ENCODE measurements around the gene SNCA. TPM values are rescaled to one million over a fixed set of nuclear protein-coding genes. Genes with fewer than 3 reads are reported as not detected.

The SNCA gene
- total RNA-seq, 3 donors from 2014 or later (not counting 1 experiment from before 2014, with no cell fraction given) = 0.58 to 2.0 (median 1.2) TPM

DNA sequence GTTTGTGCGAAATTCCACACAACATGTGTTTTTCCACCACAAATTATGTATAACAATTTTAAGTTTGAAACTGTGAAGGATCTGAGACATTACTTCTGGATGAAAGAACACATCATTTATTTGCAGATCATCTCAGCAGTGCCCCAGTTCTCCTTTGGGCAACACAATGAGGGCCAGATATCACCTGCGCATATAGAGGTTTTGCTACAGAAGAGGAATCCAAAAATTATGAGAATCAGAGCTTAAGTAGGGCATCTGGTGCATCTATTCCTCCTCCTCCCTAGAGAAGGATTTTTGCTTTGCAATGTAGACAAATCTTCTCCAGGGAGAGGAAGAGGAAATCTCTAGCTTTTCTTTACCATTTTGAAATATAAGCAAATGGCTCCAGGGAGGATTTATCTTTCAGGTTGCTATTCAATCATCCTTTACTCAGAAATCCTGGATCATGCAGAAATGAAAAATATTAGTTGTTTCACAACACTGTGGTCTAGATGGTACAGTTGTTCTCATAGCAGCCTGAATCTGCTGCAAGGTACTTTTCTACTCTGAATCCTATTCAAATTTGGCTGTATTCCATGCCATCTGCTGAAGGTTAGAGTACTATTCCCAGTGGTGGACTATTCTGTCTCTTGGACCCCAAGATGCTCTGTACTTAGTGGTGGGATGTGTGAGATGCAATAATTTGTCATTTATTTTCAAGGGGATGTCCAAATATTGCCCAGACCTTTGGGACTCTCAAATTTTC lies 132.1 kb downstream of the SNCA start:
- no CpG with 5 or more reads among the region's 2 CpGs for WGBS (ENCODE audit: insufficient coverage)
- no peak overlapping the region for H3K27ac Mint-ChIP-seq

DNA sequence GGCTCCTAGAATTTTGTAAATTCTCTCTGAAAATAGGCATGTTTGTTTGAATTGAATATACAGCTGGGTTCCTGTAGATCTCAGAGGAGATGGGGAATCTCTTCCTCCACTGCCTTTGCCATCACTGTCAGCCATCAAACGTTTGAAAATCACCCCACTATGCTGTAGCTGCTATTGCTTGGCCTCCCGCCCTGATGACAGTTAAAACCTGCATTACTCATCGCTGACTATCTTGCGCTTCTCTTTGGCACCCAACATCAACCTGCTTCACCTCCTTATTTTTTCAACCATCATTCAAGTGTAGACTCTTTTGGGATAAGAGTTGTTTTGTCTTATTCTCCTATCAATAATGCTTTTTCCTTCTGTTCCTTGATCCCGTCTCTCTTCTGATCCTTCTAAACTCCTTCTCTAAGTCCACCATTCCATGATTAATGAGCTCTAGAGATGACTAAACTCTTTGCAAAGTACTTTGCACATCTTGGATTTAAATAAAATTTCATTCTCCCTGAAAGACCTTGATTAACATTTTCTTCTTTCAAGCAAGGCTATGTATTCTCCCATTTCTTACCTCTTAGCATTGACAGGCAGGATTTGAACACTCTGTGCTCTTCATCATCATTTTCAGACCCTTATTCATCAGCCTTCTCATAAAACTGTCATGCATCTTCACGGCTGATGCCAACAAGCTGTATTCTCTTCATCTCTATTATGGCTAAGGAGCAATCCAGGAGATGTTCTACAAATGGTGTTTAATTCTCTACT lies 133.0 kb downstream of the SNCA start:
- H3K9me3 Mint-ChIP-seq = no peaks in the 10 kb centered on the region
- H3K36me3 Mint-ChIP-seq = no peaks in the 10 kb centered on the region
- TF ChIP-seq, protein P1, sequence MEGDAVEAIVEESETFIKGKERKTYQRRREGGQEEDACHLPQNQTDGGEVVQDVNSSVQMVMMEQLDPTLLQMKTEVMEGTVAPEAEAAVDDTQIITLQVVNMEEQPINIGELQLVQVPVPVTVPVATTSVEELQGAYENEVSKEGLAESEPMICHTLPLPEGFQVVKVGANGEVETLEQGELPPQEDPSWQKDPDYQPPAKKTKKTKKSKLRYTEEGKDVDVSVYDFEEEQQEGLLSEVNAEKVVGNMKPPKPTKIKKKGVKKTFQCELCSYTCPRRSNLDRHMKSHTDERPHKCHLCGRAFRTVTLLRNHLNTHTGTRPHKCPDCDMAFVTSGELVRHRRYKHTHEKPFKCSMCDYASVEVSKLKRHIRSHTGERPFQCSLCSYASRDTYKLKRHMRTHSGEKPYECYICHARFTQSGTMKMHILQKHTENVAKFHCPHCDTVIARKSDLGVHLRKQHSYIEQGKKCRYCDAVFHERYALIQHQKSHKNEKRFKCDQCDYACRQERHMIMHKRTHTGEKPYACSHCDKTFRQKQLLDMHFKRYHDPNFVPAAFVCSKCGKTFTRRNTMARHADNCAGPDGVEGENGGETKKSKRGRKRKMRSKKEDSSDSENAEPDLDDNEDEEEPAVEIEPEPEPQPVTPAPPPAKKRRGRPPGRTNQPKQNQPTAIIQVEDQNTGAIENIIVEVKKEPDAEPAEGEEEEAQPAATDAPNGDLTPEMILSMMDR (IDR thresholded peaks at IDR 0.05) = no peak
- intact Hi-C loops (cut with micrococcal nuclease) = no loop called here
- WGBS (ENCODE audit: insufficient coverage) = 88% methylated on average over 6 of the region's 6 CpGs
- Histone ChIP-seq H3K4me3 (ENCODE audit: low read length) (no peak overlapping the region), H3K9me3 (ENCODE audit: control insufficient read depth, insufficient read depth, low read length) (no peaks in the 10 kb centered on the region), H3K27ac (ENCODE audit: low read length) (no peak overlapping the region), H3K4me1 (ENCODE audit: control insufficient read depth, insufficient read depth, low read length) (peaks cover 3% of the 10 kb centered on the region), H3K36me3 (ENCODE audit: control insufficient read depth, insufficient read depth, low read length) (no peaks in the 10 kb centered on the region), H3K27me3 (ENCODE audit: control insufficient read depth, insufficient read depth, low read length) (no peaks in the 10 kb centered on the region)
- no peak overlapping the region for H3K27ac Mint-ChIP-seq
- no peak overlapping the region for H3K4me3 Mint-ChIP-seq
- ATAC-seq = no peak
- H3K4me1 Mint-ChIP-seq = peaks cover 8 to 12% of the 10 kb centered on the region in 2 donors
- DNase-seq = no peak
- H3K27me3 Mint-ChIP-seq (ENCODE audit: low read depth in 2 of 2) = no peaks in the 10 kb centered on the region

More for the DNA sequence above, 132.1 kb downstream of the SNCA start:
- H3K27me3 Mint-ChIP-seq (ENCODE audit: low read depth in 2 of 2) = no peaks in the 10 kb centered on the region
- no peaks in the 10 kb centered on the region for H3K9me3 ChIP-seq (ENCODE audit: control insufficient read depth, insufficient read depth, low read length)
- H3K27ac ChIP-seq (ENCODE audit: low read length) = no peak overlapping the region
- no peaks in the 10 kb centered on the region for H3K36me3 ChIP-seq (ENCODE audit: control insufficient read depth, insufficient read depth, low read length)
- intact Hi-C loops (cut with micrococcal nuclease) = no loop called here
- no peaks in the 10 kb centered on the region for H3K9me3 Mint-ChIP-seq
- TF ChIP-seq, protein P1 (IDR thresholded peaks at IDR 0.05) = no peak
- H3K4me3 Mint-ChIP-seq = no peak overlapping the region
- H3K4me1 Mint-ChIP-seq = peaks cover 8 to 12% of the 10 kb centered on the region in 2 donors
- ATAC-seq (no peak), DNase-seq (no peak)
- H3K36me3 Mint-ChIP-seq = no peaks in the 10 kb centered on the region
- H3K4me1 ChIP-seq (ENCODE audit: control insufficient read depth, insufficient read depth, low read length) = peaks cover 3% of the 10 kb centered on the region
- H3K27me3 ChIP-seq (ENCODE audit: control insufficient read depth, insufficient read depth, low read length) = no peaks in the 10 kb centered on the region
- H3K4me3 ChIP-seq (ENCODE audit: low read length) = no peak overlapping the region

GRCh38 chr4:89700766-89701423 lies 136.1 kb downstream of the SNCA start:
- DNase-seq (no peak), ATAC-seq (no peak)
- intact Hi-C loops (cut with micrococcal nuclease) = no loop called here
- TF ChIP-seq, protein P1 (IDR thresholded peaks at IDR 0.05) = no peak
- Mint-ChIP-seq H3K4me1 (no peaks in the 10 kb centered on the region), H3K36me3 (no peaks in the 10 kb centered on the region), H3K27me3 (ENCODE audit: low read depth in 2 of 2) (no peaks in the 10 kb centered on the region), H3K9me3 (no peaks in the 10 kb centered on the region), H3K4me3 (no peak overlapping the region), H3K27ac (no peak overlapping the region)
- H3K27me3 ChIP-seq (ENCODE audit: control insufficient read depth, insufficient read depth, low read length) = no peaks in the 10 kb centered on the region
- no peaks in the 10 kb centered on the region for H3K4me1 ChIP-seq (ENCODE audit: control insufficient read depth, insufficient read depth, low read length)
- H3K9me3 ChIP-seq (ENCODE audit: control insufficient read depth, insufficient read depth, low read length) = no peaks in the 10 kb centered on the region
- WGBS (ENCODE audit: insufficient coverage) = no CpG with 5 or more reads among the region's 1 CpG
- H3K4me3 ChIP-seq (ENCODE audit: low read length) = no peak overlapping the region
- H3K27ac ChIP-seq (ENCODE audit: low read length) = no peak overlapping the region
- no peaks in the 10 kb centered on the region for H3K36me3 ChIP-seq (ENCODE audit: control insufficient read depth, insufficient read depth, low read length)

Data from natural killer cell (primary cell).